SIG-M5 (cell line): ENCODE data around the gene HS6ST3.

Source experiments
- DNase-seq: peaks from one replicate; lab custom pipeline; 2025; lab: John Stamatoyannopoulos, UW

The HS6ST3 gene

GRCh38 chr13:96792736-96793403 is 703.0 kb downstream of the HS6ST3 start:
- DNase-seq, result no peak

- no peak for DNase-seq
These were observed 703.5 kb downstream of the HS6ST3 start for GRCh38 chr13:96793404-96793755.

- DNase-seq, result no peak
These were observed 704.8 kb downstream of the HS6ST3 start for GRCh38 chr13:96794669-96795068.

GRCh38 chr13:96795670-96796069 is 705.8 kb downstream of the HS6ST3 start:
- no peak for DNase-seq

GRCh38 chr13:96796091-96796633 is 706.3 kb downstream of the HS6ST3 start:
- DNase-seq, result no peak

GRCh38 chr13:96797136-96797535 is 707.2 kb downstream of the HS6ST3 start:
- no peak for DNase-seq

- DNase-seq, result no peak
These were observed 713.7 kb downstream of the HS6ST3 start for GRCh38 chr13:96803456-96804100.

GRCh38 chr13:96804174-96804573 is 714.3 kb downstream of the HS6ST3 start:
- no peak for DNase-seq

GRCh38 chr13:96806746-96807145 is 716.8 kb downstream of the HS6ST3 start:
- DNase-seq, result no peak

GRCh38 chr13:96809366-96810096 is 719.6 kb downstream of the HS6ST3 start:
- DNase-seq, result no peak

- DNase-seq, result no peak
These were observed 720.2 kb downstream of the HS6ST3 start for GRCh38 chr13:96810104-96810503.

- no peak for DNase-seq
These were observed 721.1 kb downstream of the HS6ST3 start for GRCh38 chr13:96811049-96811448.

GRCh38 chr13:96816261-96816660 is 726.4 kb downstream of the HS6ST3 start:
- no peak for DNase-seq

GRCh38 chr13:96816874-96817273 is 727.0 kb downstream of the HS6ST3 start:
- no peak for DNase-seq

- no peak for DNase-seq
These were observed 727.5 kb downstream of the HS6ST3 start for GRCh38 chr13:96817336-96817941.

GRCh38 chr13:96819375-96819774 is 729.5 kb downstream of the HS6ST3 start:
- no peak for DNase-seq

- no peak for DNase-seq
These were observed 731.5 kb downstream of the HS6ST3 start for GRCh38 chr13:96821381-96821780.

- DNase-seq, result no peak
These were observed 732.1 kb downstream of the HS6ST3 start for GRCh38 chr13:96821971-96822370.

GRCh38 chr13:96822895-96823294 is 733.0 kb downstream of the HS6ST3 start:
- DNase-seq, result no peak

GRCh38 chr13:96824140-96824539 is 734.2 kb downstream of the HS6ST3 start:
- no peak for DNase-seq

GRCh38 chr13:96825653-96826052 is 735.7 kb downstream of the HS6ST3 start:
- DNase-seq, result no peak

GRCh38 chr13:96834626-96835025 is 744.7 kb downstream of the HS6ST3 start:
- DNase-seq, result no peak

GRCh38 chr13:96835546-96835945 is 745.6 kb downstream of the HS6ST3 start:
- DNase-seq, result no peak
